Measurements from ENCODE around the gene LGALS1. TPM values are rescaled to one million over a fixed set of nuclear protein-coding genes. Genes with fewer than 3 reads are reported as not detected.

LGALS1 gene
- total and polyA plus RNA-seq, 4 donors: 35.6 to 138 (median 91.6) TPM

- WGBS: 91% methylated on average over 7 of the region's 7 CpGs
- Histone ChIP-seq H3K9me3 (ENCODE audit: control insufficient read depth in 4 of 4, low read length in 3 of 4) (no peaks in the 10 kb centered on the region), H3K4me3 (ENCODE audit: low read depth in 1 of 3, low read length in 3 of 3) (no peak overlapping the region), H3K9ac (ENCODE audit: low read depth in 1 of 2, low read length in 2 of 2) (no peak overlapping the region), H3K27me3 (ENCODE audit: control insufficient read depth in 4 of 4, insufficient read depth in 4 of 4, low read length in 3 of 4) (no peaks in the 10 kb centered on the region), H3K27ac (ENCODE audit: low read depth in 1 of 2, low read length in 2 of 2) (no peak overlapping the region), H3K4me1 (ENCODE audit: control insufficient read depth in 4 of 4, insufficient read depth in 4 of 4, low read length in 3 of 4) (peaks cover 9 to 59% (median 41%) of the 10 kb centered on the region in 4 donors), H3K36me3 (ENCODE audit: control insufficient read depth in 4 of 4, insufficient read depth in 3 of 4, low read depth in 1 of 4, low read length in 3 of 4) (no peaks in the 10 kb centered on the region)
- no peak for TF ChIP-seq NR2F2 (IDR thresholded peaks at IDR 0.05)
- TF ChIP-seq HNF4A (conservative IDR thresholded peaks at IDR 0.05): no peak
- no peak for TF ChIP-seq CTCF (IDR thresholded peaks at IDR 0.05; ENCODE audit: low read depth, low read length, missing input control)
- no peak for TF ChIP-seq ATF3 (IDR thresholded peaks at IDR 0.05)
- TF ChIP-seq FOXA1 (IDR thresholded peaks at IDR 0.05): no peak
- TF ChIP-seq FOXA2 (IDR thresholded peaks at IDR 0.05): no peak
- no peak for TF ChIP-seq GABPA (IDR thresholded peaks at IDR 0.05 in 1 of 2, conservative IDR thresholded peaks at IDR 0.05 in 1 of 2)
- TF ChIP-seq TAF1 (conservative IDR thresholded peaks at IDR 0.05): no peak
- no peak for TF ChIP-seq YY1 (IDR thresholded peaks at IDR 0.05)
- TF ChIP-seq ZBTB33 (IDR thresholded peaks at IDR 0.05): no peak
- DNase-seq (ENCODE audit: low spot score): no peak
Observed at GRCh38 chr22:37635157-37635556, 40.3 kb upstream of the LGALS1 start.

GRCh38 chr22:37636186-37636948 is 39.1 kb upstream of the LGALS1 start:
- Histone ChIP-seq H3K36me3 (ENCODE audit: control insufficient read depth in 4 of 4, insufficient read depth in 3 of 4, low read depth in 1 of 4, low read length in 3 of 4) (no peaks in the 10 kb centered on the region), H3K4me3 (ENCODE audit: low read depth in 1 of 3, low read length in 3 of 3) (no peak overlapping the region), H3K9me3 (ENCODE audit: control insufficient read depth in 4 of 4, low read length in 3 of 4) (no peaks in the 10 kb centered on the region), H3K27me3 (ENCODE audit: control insufficient read depth in 4 of 4, insufficient read depth in 4 of 4, low read length in 3 of 4) (no peaks in the 10 kb centered on the region), H3K4me1 (ENCODE audit: control insufficient read depth in 4 of 4, insufficient read depth in 4 of 4, low read length in 3 of 4) (peaks cover 7 to 55% (median 35%) of the 10 kb centered on the region in 4 donors), H3K9ac (ENCODE audit: low read depth in 1 of 2, low read length in 2 of 2) (no peak overlapping the region), H3K27ac (ENCODE audit: low read depth in 1 of 2, low read length in 2 of 2) (peak overlapping the region in 1 of 2 donors; percentile 10)
- no peak for TF ChIP-seq MAX (IDR thresholded peaks at IDR 0.05)
- TF ChIP-seq HNF4A (conservative IDR thresholded peaks at IDR 0.05): no peak
- TF ChIP-seq YY1 (IDR thresholded peaks at IDR 0.05): no peak
- peak; percentile 10 for TF ChIP-seq CTCF (IDR thresholded peaks at IDR 0.05; ENCODE audit: low read depth, low read length, missing input control)
- DNase-seq (ENCODE audit: low spot score): no peak
- 72% methylated on average over 6 of the region's 6 CpGs for WGBS
